GM15510 (cell line): ENCODE data around the gene SIK3.

Experiments used
- POLR2A ChIP-seq: IDR thresholded peaks from 3 replicates; pipeline ENCODE4 v1.6.1; 2011; ENCODE audit warnings: borderline replicate concordance; ENCODE audit not compliant: insufficient read length; ENCODE audit errors: extremely low read depth

Gene SIK3

DNA sequence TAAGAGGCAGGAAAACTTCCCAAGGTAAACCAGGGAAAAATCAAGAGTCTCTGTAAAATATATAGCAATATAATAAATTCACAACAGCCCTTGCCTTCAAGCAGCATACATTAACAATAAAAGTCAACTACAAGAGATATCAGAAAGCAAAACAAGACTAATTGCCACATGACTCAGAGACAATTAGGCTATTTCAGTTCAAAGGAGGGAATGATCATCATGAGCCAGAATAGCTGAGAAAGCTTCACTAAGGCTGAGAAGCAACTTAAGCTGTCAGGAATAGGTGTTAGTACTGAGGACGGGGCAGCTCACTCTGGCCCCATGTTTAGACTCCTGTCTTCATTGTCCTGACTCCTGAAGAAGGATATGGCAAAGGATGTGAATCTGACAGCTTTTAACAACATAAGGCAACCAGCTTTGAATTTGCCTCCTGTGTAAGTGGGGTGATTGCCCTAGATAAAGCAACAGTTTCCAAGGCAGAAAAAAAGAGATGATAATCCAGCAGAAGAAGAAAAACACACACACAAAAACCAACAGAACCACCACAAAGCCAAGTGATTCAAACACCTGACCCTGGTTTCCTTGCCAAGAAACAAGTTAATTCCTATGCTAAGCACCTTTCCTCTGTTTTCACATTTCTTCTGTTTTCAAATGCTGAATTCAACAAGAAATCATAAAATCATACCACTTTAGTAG is 60.8 kb downstream of the SIK3 start:
- TF ChIP-seq POLR2A, result no peak

DNA sequence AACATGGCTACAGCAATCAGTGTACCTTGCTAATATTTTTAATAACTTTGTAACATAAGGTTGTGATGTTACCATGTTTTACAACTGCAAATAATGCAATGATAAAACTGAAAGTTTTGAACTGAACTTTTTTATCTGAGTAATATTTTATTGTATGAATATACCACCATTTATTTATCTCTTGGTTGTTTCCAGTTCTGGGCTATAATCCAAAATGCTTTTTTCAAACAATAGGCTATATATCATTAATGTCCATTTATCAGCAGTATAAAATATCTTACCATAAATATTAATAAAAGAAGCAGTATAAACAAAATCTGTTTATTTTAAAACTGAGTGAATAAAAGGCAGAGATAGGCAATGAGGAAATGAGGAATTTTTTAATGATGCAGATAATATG is 63.3 kb downstream of the SIK3 start:
- no peak for TF ChIP-seq POLR2A

DNA sequence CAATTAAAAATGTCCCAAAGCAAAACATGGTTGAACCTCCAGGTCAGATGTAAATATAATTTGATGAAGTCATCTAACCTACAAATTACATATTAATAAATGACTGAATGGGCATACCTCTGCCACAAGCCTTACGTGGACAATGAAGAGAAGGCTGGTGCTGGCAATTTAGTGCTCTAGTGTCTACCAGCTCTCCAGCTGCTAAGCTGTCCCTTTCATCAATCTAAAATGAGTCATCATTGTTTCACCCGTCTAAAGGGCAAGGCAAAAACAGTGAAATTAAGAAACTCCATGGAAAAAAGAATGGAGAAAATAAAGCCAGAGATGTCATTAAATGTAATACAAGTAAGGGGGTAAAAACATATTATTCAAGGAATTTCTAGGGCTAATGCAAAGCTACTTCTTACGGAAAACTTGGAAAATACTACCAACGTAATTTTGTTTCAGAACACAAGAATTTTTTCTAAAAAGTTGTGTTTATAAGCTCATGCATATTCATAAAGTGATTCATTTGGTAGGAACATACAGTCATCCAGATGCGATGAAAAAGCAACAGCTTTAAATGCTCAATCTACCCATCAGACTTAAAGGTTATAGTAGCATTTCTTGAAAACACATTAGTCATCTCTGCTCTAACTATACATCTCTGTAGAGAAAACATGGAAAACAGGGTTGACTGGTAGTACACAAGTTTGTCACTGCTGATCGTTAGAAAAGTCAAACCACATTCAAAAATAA is 71.5 kb downstream of the SIK3 start:
- TF ChIP-seq POLR2A, result no peak

DNA sequence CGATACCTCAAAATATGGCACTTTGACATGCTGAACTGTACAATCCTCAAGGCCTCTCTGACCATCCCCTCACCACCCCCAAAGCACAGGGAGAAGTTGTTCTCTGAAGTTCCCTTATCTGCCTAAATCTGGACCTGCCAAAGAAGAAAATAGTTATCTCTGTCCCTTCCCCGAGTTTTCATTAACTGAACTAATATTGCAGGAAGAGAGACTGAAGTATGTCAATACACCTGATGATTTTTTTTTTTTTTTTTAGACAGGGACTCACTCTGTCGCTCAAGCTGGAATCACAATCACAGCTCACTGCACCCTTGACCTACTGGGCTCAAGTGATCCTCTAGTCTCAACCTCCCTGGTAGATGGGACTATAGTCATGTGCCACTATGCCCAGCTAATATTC is 75.0 kb downstream of the SIK3 start:
- TF ChIP-seq POLR2A, result no peak

DNA sequence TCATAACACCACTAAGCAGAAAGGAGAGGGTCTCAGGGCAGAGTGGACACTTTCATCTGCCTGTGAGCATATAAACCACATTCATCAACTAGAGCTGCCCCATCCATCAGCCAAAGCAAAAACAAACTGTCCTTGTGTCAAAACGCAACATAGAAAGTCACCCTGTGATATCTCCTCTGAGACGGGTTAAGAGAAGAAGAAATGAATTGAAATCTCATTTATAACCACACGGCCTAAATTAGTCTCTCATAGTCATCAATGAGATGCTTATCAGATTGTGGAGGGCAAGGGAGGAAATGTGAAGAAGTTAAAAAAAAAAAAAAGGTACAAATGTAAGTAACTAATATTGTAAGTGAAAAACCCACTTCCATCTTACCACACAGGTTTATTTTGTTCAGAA is 75.7 kb downstream of the SIK3 start:
- no peak for TF ChIP-seq POLR2A

DNA sequence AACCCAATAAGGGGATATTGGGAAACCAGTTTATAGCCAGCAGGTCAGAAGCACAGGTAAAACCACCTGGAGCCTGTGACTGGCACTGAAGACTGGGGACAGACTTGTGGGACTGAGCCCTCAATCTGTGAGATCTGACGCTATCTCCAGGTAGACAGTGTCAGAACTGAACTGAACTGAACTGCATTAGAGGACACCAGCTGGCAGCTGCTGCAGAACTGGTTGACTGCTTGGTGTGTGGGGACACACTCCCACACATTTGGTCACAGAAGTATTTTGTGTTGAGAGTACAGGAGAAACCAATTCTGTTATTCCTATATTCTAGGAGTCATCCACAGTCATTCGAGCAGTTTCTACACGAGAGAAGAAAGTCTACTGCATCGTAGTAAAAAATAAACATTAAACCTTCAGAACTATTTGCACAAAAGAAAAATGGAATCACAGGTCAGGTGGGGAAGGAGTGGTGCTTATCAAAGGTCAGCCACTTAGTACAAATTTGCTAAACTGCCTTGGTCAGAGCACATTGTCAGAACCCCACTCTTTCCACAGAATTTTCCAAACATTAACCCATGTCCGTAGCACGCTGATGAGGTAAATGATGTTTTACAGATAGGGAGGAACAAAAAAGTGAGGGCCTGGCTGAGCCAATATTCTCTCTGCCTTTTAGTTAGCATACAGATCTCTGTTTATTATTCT is 77.2 kb downstream of the SIK3 start:
- TF ChIP-seq POLR2A, result no peak

DNA sequence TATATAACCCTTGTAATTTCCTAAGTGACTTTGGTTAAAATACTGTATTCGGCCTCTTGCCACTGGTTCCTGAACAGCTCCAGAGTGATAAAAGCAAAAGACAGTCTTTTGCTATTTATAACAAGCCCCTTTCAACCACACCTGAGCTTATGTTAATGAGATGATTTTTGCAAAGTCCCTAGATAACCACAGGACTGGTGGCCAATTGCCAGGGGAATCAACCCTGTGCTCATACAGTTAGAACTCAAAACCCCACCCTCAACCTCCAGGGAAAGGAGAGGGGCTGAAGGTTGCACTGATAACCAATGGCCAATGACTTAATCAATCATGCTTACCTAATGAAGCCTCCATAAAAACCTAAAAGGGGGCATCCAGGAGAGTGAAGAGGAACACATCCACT is 77.9 kb downstream of the SIK3 start:
- no peak for TF ChIP-seq POLR2A

DNA sequence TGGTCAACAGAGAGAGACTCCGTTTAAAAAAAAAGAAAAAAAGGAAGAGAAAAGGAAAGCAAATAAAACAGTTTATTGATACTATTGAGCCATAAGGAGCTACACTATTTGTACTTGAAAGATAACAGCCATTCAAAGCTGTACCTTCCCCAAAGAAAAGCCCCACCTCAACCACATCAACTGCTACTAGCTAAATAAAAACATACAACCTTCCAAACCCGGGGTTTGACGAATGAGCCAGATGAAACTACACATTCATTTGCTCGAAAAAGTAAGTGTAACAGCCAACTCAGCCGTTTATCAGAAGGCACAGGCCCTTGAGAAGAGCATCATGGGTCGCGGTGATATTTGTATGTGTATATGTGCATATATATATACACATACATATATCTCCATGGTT is 78.4 kb downstream of the SIK3 start:
- TF ChIP-seq POLR2A, result no peak

DNA sequence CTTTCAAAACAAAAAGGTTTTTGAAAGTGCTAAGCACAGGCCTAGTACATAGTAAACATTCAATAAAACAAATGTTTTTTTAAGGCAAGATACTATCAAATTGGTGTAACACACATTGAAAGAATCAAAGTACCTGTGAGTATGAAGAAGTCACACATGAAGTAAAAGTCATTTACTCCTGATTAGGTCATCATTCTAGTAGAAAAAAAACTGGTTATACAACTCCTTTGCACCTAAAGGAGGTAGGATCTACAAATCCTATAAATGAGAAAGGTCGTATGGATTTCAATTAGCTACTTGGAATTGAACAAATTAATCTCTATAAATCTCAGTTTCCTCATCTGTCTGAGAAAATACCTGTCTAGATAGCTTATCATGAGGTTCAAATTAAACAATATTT is 80.8 kb downstream of the SIK3 start:
- no peak for TF ChIP-seq POLR2A

DNA sequence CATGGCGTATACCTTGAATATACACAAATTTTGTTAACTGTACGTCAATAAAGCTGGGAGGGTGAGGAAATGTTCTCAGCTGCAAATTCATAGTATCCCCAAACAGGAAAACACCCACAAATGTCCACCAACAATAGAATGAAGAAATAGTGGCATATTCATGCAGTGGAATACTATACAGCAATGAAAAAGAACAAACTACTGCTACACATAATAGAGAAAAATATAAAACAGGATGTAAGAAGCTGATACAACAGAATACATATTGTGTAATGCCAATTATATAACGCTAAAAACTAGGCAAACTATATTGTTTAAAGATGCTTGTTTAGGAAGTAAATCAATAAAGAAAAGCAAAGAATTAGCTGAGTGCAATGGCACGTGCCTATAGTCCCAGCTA is 81.5 kb downstream of the SIK3 start:
- TF ChIP-seq POLR2A, result no peak

DNA sequence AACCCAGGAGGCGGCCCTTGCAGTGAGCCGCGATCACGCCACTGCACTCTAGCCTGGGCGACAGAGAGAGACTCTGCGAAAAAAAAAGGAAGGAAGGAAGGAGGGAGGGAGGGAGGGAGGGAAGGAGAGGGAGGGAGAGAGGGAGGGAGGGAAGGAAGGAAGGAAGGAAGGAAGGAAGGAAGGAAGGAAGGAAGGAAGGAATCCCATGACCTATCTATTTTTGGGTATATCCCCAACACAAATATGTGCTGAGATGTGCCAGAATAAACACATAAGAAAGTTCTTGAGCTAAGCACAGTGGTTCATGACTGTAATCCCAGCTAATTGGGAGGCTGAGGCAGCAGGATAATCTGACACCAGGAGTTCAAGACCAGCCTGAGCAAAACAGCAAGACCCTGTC is 82.0 kb downstream of the SIK3 start:
- TF ChIP-seq POLR2A, result no peak

DNA sequence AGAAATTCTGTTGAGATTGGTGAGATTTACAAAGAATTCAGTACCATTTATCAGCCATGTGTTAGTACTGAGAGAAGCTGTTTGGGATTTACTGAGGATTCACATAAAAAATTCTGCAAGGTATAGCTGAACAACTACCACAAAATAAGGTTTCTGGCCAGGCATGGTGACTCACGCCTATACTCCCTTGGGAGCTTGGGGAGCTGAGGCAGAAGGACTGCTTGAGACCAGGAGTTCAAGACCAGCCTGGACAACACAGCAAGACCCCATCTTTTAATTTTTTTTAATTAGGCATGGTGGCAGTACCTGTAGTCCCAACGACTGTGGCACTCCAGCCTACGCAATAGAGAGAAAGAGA is 86.7 kb downstream of the SIK3 start:
- no peak for TF ChIP-seq POLR2A

DNA sequence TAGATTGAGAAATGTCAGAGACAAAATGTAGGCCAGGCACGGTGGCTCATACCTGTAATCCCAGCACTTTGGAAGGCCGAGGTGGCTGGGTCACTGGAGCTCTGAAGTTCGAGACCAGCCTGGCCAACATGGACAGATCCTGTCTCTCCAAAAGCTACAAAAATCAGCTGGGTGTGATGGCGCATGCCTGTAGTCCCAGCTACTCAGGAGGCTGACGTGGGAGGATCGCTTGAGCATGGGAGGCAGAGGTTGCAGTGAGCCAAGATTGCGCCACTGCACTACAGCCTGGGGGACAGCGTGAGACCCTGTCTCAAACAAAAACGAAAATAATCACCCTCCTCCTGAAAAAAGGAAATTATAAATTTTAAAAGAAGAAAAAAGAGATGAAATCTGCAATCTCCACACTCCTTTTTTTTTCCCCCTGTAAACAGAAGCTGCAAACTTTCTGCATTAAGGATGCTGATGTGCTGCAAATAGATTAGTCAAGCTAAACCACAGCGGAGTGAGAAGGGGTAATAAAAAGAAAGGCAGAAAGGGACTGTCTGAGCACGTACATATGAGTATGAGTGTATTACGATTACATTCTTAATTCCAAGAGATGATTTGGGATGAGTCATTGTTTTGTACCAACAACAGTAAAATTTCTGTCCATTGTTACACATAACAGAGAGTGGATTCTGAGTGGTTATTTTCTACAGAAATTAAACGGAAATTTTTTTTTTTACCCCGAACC is 87.3 kb downstream of the SIK3 start:
- no peak for TF ChIP-seq POLR2A

DNA sequence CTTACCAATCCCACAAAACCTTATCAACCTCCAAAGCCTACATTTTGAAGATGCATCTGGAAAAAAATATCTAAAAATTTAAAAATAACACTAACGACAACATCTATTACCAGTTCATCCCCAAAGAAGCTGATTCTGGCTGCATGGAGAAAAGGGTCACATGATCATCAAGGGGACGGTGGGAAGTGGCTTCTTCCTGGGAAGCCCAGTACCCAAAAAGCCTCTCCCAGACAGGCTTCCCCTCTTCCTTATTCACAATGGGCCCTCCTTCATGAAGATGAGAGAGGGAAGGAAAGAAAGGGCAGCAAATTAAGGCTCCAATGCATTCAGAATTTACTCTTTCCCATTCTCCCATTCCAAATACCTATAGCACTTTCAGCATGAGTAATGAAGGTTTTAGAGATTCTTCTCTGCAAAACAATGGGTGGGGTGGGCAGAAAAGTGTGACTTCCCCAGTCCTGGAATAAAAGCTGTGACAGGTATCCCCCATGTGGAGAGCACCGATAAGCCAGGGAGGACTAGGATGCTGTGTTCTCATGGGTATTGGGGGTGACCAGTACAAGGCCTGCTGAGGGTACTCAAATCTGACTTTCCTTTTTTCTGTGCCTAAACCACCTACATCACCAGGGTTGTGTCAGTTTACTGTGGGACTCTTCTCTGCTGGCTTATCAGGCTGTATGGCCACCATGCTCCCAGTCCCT is 88.2 kb downstream of the SIK3 start:
- no peak for TF ChIP-seq POLR2A

DNA sequence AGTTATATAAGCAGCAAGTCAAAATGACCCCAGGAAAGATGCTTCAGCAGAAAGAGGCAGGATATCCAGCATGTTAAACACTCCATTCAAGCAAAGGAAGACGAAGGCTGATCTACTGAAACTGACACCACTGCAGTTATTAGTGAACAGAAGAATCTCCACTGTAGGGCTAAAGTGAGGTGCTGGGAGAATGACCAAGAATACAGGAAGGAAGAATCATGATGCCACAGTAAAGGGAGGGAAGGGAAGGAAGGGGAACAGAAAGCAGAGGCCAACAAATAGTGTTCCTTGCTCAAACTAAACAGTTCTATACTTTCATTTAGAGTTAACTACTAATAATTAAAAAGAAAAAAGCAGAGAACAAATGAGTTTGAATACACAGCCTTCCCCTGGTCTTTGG is 92.5 kb downstream of the SIK3 start:
- TF ChIP-seq POLR2A, result no peak

DNA sequence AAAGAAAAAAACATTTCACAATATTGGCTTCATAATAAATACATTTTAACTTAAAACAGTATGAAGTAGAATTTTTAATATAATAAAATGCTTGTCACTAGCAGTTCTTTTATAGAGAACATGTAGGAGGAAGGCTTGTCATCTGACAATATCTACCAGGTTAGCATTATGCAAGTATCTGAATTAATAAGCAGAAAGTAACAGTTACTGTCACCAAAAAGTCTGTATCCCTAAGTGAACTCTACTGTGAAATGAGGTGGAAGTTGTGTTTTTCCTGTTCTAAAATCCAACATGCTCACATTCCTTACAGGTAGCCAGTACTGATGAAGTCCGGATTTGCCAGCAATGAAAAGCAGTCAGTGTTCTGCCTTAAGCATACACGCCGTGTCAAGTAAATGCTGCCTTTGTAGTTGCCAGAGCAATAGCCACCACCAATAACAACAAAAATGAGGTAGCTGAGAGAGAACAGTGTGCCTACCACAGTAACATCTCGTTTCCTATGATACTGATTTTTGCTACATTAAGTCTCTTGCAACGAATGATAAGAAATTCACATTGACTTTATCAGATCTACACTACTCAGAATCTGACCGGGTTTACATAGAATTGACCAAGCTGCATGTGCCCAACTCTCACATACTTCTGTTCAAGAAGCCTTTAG is 95.5 kb downstream of the SIK3 start:
- no peak for TF ChIP-seq POLR2A
